MM.1S (cell line): Measurements from ENCODE around the gene AMOTL1.
A peak's percentile ranks its signal among the peaks of the same experiment; 100 is the strongest.

Source experiments
- DNase-seq: peaks from one replicate; pipeline ENCODE4 v3.0.0-alpha.2; 2015
- H2AFZ ChIP-seq: fragments of 300-600 bp; sonication (generic); 2 replicates; pipeline ENCODE4 v1.6.0; 2016; ENCODE audit warnings: antibody characterized with exemption, low read length
- H3F3A ChIP-seq: fragments of 300-600 bp; sonication (generic); 2 replicates; pipeline ENCODE4 v1.6.1; 2016; ENCODE audit warnings: mild to moderate bottlenecking, antibody characterized with exemption, low read length, moderate library complexity, mixed read lengths; ENCODE audit not compliant: insufficient read depth
- H3K27ac ChIP-seq: fragments of 300-600 bp; sonication (generic); 2 replicates; pipeline ENCODE4 v1.5.1; 2016; ENCODE audit warnings: mild to moderate bottlenecking, low read length
- H3K27me3 ChIP-seq: fragments of 300-600 bp; sonication (generic); replicated peaks from 2 replicates; pipeline ENCODE4 v1.6.0; 2016; ENCODE audit warnings: low read length; ENCODE audit not compliant: insufficient read depth
- H3K36me3 ChIP-seq: fragments of 300-600 bp; sonication (generic); replicated peaks from 2 replicates; pipeline ENCODE4 v1.6.1; 2016; ENCODE audit warnings: mild to moderate bottlenecking, low read length, mixed read lengths; ENCODE audit not compliant: insufficient read depth
- H3K4me1 ChIP-seq: fragments of 300-600 bp; sonication (generic); 2 replicates; pipeline ENCODE4 v1.6.1; 2016; ENCODE audit warnings: low read length, mixed read lengths
- H3K4me2 ChIP-seq: fragments of 300-600 bp; sonication (generic); 2 replicates; pipeline ENCODE4 v1.6.0; 2016; ENCODE audit warnings: low read depth, low read length
- H3K4me3 ChIP-seq: fragments of 300-600 bp; sonication (generic); 2 replicates; pipeline ENCODE4 v1.5.1; 2016; ENCODE audit warnings: low read length, mixed read lengths
- H3K79me2 ChIP-seq: fragments of 300-600 bp; sonication (generic); 2 replicates; pipeline ENCODE4 v1.6.1; 2016; ENCODE audit warnings: mixed run types, low read length, mixed read lengths
- H3K9ac ChIP-seq: fragments of 300-600 bp; sonication (generic); 2 replicates; pipeline ENCODE4 v1.6.1; 2016; ENCODE audit warnings: low read length, mixed read lengths
- H3K9me2 ChIP-seq: fragments of 300-600 bp; sonication (generic); replicated peaks from 2 replicates; pipeline ENCODE4 v1.6.1; 2016; ENCODE audit warnings: mild to moderate bottlenecking, low read length, mixed read lengths; ENCODE audit not compliant: insufficient read depth
- H3K9me3 ChIP-seq: fragments of 300-600 bp; sonication (generic); replicated peaks from 2 replicates; pipeline ENCODE4 v1.6.1; 2016; ENCODE audit warnings: mild to moderate bottlenecking, low read length, mixed read lengths; ENCODE audit not compliant: insufficient read depth
- H4K20me1 ChIP-seq: fragments of 300-600 bp; sonication (generic); 2 replicates; pipeline ENCODE4 v1.6.1; 2016; ENCODE audit warnings: mild to moderate bottlenecking, low read length, moderate library complexity, mixed read lengths; ENCODE audit not compliant: insufficient read depth
- EZH2 ChIP-seq: fragments of 300-600 bp; sonication (generic); optimal IDR thresholded peaks from 2 replicates; pipeline ENCODE3; 2017; ENCODE audit warnings: low read depth, mild to moderate bottlenecking, antibody characterized with exemption, low read length, mixed read lengths
- EZH2phosphoT487 ChIP-seq: fragments of 300-600 bp; sonication (generic); IDR thresholded peaks from 2 replicates; pipeline ENCODE4 v1.6.1; 2018; ENCODE audit warnings: antibody characterized with exemption, low read length
- TF ChIP-seq, protein P1 (sequence below): fragments of 300-600 bp; sonication (generic); IDR thresholded peaks from 2 replicates; pipeline ENCODE4 v1.5.1; 2016; ENCODE audit warnings: antibody characterized with exemption, low read length, mixed read lengths

The AMOTL1 gene

GRCh38 chr11:94897330-94897768 lies 129.2 kb downstream of the AMOTL1 start:
- no peak for TF ChIP-seq EZH2phosphoT487
- no peak for TF ChIP-seq EZH2
- TF ChIP-seq, protein P1, sequence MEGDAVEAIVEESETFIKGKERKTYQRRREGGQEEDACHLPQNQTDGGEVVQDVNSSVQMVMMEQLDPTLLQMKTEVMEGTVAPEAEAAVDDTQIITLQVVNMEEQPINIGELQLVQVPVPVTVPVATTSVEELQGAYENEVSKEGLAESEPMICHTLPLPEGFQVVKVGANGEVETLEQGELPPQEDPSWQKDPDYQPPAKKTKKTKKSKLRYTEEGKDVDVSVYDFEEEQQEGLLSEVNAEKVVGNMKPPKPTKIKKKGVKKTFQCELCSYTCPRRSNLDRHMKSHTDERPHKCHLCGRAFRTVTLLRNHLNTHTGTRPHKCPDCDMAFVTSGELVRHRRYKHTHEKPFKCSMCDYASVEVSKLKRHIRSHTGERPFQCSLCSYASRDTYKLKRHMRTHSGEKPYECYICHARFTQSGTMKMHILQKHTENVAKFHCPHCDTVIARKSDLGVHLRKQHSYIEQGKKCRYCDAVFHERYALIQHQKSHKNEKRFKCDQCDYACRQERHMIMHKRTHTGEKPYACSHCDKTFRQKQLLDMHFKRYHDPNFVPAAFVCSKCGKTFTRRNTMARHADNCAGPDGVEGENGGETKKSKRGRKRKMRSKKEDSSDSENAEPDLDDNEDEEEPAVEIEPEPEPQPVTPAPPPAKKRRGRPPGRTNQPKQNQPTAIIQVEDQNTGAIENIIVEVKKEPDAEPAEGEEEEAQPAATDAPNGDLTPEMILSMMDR = peak; percentile 86
- no peaks in the 10 kb centered on the region for H3K4me1 ChIP-seq
- H3F3A ChIP-seq = no peaks in the 10 kb centered on the region
- no peaks in the 10 kb centered on the region for H3K79me2 ChIP-seq
- no peaks in the 10 kb centered on the region for H3K36me3 ChIP-seq
- H3K9ac ChIP-seq = no peak overlapping the region
- H3K27ac ChIP-seq = no peak overlapping the region
- H3K9me3 ChIP-seq = no peaks in the 10 kb centered on the region
- H4K20me1 ChIP-seq = no peaks in the 10 kb centered on the region
- no peak overlapping the region for H3K4me2 ChIP-seq
- H3K27me3 ChIP-seq = no peaks in the 10 kb centered on the region
- no peak overlapping the region for H3K4me3 ChIP-seq
- no peak overlapping the region for H2AFZ ChIP-seq
- H3K9me2 ChIP-seq = no peaks in the 10 kb centered on the region
- DNase-seq = peak; percentile 44

DNA sequence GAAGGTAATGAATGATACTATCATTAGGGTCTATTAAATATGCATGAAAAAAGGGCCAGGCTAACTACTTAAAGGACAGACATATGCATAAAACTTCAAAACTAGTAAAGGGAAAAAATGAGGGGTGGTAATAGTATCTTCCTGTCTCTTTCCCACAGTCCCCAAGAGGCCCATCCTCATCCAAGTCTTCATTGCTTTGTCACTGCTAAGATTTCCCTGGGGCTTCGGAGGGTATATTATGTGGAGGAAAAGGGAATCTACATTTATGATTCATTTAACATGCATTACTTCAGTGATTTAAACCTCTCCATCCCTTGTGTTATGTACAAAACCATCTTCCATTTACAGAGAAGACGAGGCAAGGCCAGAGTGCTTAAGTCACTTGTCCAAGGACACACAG lies 139.1 kb downstream of the AMOTL1 start:
- TF ChIP-seq EZH2phosphoT487 (no peak), EZH2 (no peak)
- TF ChIP-seq, protein P1 = no peak
- H3F3A ChIP-seq = no peaks in the 10 kb centered on the region
- no peaks in the 10 kb centered on the region for H3K27me3 ChIP-seq
- H4K20me1 ChIP-seq = no peaks in the 10 kb centered on the region
- no peak overlapping the region for H3K4me3 ChIP-seq
- no peaks in the 10 kb centered on the region for H3K36me3 ChIP-seq
- H3K4me1 ChIP-seq = no peaks in the 10 kb centered on the region
- no peaks in the 10 kb centered on the region for H3K9me3 ChIP-seq
- H3K9me2 ChIP-seq = no peaks in the 10 kb centered on the region
- no peak overlapping the region for H3K27ac ChIP-seq
- DNase-seq = no peak
- H3K9ac ChIP-seq = no peak overlapping the region
- H2AFZ ChIP-seq = no peak overlapping the region
- no peak overlapping the region for H3K4me2 ChIP-seq
- H3K79me2 ChIP-seq = no peaks in the 10 kb centered on the region

GRCh38 chr11:94909371-94909820 lies 141.2 kb downstream of the AMOTL1 start:
- no peak for DNase-seq
- Histone ChIP-seq H3F3A (no peaks in the 10 kb centered on the region), H3K36me3 (no peaks in the 10 kb centered on the region), H4K20me1 (no peaks in the 10 kb centered on the region), H3K79me2 (no peaks in the 10 kb centered on the region), H3K9me2 (no peaks in the 10 kb centered on the region), H3K9ac (no peak overlapping the region), H2AFZ (no peak overlapping the region), H3K27ac (no peak overlapping the region), H3K4me1 (no peaks in the 10 kb centered on the region), H3K4me3 (no peak overlapping the region), H3K27me3 (no peaks in the 10 kb centered on the region), H3K9me3 (no peaks in the 10 kb centered on the region), H3K4me2 (no peak overlapping the region)
- TF ChIP-seq, protein P1 = no peak
- no peak for TF ChIP-seq EZH2phosphoT487
- TF ChIP-seq EZH2 = no peak
